GM19455 (cell line): ENCODE measurements around the gene FDCSP.
"Not testable (repeated sequence)": the region's sequence is repeated elsewhere in the genome, so short reads cannot be mapped to it uniquely, and the experiment has no call there.

Source experiments
- ATAC-seq: cut with Tn5 transposase; IDR thresholded peaks from one replicate; pipeline ENCODE4 v1.9.1; 2021; ENCODE audit not compliant: unreplicated experiment

The FDCSP gene

DNA sequence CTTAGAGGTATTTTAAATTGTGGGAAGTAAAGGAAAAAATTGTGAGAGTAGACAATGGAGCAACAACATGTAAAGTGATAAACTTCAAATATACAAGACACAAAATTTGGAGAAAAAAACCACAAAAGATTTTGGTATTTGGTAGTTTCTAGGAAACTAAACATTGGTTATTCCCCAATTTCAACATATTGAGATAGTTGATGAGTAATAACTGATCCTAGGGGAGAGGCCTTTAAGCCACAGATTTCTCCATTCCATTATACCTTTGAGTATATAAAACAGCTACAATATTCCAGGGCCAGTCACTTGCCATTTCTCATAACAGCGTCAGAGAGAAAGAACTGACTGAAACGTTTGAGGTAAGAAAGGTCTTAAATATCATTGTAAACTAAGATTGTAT, at the start of gene FDCSP:
Gene FDCSP (plus strand): TSS at position 301 of the 400 bp plus-strand sequence. CDS start 5,071 bp downstream, outside the sequence.
- no peak for ATAC-seq

- ATAC-seq, result no peak
These were observed 48.8 kb upstream of the FDCSP start for GRCh38 chr4:70177090-70177489.

DNA sequence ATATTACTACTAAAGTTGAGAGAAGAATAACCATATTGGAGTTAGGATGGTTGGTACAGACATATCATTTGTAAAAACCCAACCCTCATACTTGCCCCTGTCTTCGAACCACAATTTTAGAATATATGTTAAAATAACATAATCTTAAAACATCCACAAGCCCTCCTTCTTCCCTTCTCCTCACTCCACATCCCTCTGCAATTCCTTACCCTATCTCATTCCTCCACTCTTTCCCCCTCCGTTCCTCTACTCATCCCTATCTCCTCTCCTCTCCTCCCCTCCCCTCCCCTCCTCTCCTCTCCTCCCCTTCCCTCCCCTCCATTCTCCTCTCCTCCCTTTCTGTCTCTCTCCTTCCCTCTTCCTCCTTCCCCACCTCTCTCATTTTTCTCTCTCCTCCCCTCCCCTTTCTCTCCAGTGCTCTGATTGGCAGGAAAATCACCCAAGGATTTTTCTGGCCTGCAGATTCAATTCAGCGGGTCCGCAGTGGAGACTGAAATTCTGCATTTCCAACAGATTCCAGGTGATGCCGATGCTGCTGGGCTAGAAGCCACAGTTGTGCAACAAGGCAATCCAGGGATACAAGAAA, 47.8 kb upstream of the FDCSP start:
- ATAC-seq, result no peak

- no peak for ATAC-seq
These were observed 46.1 kb upstream of the FDCSP start for GRCh38 chr4:70179811-70180210.

GRCh38 chr4:70181864-70182263, 44.1 kb upstream of the FDCSP start:
- ATAC-seq, result no peak

- ATAC-seq, result no peak
These were observed 43.3 kb upstream of the FDCSP start for GRCh38 chr4:70182517-70183167.

- ATAC-seq, result peak; percentile 78
These were observed 42.6 kb upstream of the FDCSP start for GRCh38 chr4:70183168-70183939.

DNA sequence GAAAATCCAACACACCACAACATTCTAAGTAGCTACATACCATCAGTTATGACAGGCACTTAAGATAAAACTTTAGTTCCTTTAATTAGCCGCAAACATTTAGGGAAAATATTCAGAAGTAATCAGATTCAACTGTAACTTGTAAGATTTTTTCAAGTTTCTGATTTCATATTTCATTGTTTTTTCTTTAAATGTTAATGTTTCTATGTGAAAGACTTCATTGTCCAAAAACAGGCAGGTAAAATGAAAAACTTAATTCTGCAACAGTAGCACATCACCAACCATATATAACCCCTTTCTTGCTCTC, 42.0 kb upstream of the FDCSP start:
- ATAC-seq, result no peak

DNA sequence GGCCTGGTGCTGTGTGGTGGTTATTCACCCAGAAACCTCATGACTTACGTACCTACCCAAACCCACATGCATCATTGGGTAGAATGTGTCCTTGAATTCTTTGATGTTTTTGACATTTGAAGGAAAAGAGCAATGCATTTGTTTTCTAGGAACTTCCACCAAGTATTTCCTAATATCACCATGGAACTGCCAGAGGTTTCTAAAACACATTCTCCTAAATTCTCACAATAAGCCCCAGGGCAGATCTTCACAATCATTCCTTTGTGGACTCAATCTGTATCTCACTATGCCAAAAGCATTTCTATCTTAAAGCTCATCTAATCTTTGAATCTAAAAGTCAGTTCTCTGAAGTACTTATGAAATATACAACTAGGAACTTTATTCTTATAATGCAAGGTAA, 38.7 kb upstream of the FDCSP start:
- no peak for ATAC-seq

DNA sequence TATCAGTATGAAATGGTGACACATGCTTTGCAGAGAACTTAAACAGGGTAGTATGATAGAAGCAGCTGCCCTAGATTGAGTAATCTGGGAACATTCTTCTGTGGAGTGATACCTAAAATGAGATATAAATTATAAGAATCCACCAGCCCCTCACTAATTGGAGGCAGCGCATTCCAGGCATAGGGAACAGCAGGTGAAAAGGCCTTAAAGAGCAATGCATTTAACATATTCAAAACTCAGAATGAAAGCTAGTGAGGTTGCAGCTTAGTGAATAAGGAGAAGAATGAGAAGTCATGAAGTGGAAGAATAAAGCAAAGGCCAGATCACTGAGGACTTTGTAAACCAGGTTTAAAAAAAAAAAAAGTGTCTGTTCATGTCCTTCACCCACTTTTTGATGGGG, 35.3 kb upstream of the FDCSP start:
- ATAC-seq, result no peak

GRCh38 chr4:70191647-70192046, 34.3 kb upstream of the FDCSP start:
- ATAC-seq, result no peak

DNA sequence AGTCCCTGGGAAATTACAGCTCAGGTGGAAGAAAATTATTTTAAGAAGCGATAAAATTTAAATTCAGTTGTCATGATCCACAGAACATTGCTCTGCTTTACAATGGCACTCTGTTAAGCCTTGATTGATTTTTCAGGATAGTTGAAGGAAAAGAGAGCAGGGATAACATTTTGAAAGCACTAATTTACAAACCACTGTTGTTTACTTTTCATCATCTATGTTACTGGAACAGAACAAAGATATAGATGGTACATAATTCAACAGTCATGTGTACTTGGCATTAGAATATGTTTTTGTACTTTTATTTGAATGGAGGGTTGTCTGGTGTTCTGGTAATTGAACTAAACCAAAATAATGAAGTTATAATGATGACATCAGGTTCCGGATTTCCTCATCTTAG, 33.0 kb upstream of the FDCSP start:
- no peak for ATAC-seq

GRCh38 chr4:70195425-70195824, 30.5 kb upstream of the FDCSP start, which contains the start of gene ODAM:
ODAM (plus strand) TSS chr4:70195725; CDS start chr4:70196544, 819 bp downstream.
- no peak for ATAC-seq

DNA sequence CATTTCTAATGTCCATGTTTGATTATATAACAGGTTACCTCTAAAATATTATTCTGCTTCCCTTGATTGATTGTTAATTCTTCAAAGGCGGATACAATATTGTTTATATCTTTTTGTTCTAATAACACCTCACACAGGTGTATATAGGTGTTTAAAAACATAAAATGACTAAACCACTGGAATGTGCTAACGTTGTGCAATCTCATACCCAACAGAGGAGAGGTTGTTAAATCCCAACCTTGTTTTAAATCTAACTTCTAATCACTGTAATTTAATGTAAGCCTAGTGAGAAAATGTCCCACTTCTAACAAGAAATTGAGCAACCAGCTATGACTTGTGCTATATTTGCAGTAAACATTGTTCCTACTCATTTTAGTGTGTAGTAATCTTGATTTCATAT, 29.1 kb upstream of the FDCSP start:
- ATAC-seq, result no peak

DNA sequence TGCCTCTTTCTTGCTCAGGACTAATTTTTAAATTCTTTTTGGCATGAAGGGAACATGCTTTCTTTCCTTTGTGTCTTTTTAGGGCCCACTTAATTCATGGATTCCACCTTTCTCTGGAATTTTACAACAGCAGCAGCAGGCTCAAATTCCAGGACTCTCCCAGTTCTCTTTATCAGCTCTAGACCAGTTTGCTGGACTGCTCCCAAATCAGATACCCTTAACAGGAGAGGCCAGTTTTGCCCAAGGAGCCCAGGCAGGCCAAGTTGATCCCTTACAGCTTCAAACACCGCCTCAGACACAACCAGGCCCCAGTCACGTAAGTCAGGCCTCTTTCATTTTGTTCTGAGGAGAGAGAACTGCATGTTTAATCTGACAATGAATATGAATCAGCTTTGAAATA, 28.1 kb upstream of the FDCSP start:
- no peak for ATAC-seq

DNA sequence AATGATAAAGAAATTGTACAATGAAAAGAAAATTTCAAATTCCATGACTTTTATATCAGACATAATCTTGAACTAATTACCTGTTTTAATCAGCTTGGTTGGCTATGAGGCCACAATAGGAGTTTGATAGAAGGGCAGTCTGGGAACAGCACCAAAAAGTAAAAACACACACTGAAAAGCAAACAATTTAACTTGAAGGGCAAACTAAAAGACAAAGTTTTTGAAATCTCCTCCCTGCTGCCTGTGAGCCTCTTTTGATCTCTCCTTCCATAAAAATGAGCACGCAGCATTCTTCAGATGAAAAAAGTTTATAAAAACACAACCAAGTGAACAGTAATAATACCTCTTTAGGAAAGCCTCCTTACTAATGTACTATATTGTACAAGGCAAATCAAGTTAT, 22.3 kb upstream of the FDCSP start:
- ATAC-seq, result no peak

DNA sequence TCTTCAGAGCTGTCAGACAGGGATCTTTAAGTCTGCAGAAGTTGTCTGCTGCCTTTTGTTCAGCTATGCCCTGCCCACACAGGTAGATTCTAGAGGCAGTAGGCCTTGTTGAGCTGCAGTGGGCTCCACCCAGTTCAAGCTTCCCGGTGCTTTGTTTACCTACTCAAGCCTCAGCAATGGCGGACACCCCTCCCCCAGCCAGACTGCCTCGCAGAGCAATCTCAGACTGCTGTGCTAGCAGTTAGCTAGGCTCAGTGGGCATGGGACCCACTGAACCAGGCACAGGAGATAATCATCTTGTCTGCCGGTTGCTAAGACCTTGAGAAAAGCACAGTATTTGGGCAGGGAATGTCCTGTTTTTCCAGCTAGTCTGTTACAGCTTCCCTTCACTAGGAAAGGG, 13.2 kb upstream of the FDCSP start:
- not testable (repeated sequence) for ATAC-seq

DNA sequence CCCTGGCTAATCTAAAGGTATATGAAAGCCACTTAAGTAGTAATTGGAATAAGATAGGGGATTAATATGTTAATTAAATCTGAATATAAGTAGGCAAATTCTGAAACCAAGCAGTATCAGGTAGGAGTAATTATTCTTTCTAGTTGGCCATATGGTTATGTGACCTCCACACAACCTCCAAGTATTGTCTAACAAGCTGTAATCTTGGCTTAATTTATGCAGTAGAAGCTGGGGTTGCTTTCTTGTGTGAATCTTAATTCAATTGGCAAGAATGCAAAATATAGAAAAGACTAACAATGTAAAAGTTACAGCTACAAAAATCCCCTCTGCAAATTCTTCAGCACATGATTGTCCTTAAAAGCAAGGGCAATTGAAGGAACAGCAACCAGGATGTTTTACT, 9.8 kb upstream of the FDCSP start:
- ATAC-seq, result not testable (repeated sequence)

DNA sequence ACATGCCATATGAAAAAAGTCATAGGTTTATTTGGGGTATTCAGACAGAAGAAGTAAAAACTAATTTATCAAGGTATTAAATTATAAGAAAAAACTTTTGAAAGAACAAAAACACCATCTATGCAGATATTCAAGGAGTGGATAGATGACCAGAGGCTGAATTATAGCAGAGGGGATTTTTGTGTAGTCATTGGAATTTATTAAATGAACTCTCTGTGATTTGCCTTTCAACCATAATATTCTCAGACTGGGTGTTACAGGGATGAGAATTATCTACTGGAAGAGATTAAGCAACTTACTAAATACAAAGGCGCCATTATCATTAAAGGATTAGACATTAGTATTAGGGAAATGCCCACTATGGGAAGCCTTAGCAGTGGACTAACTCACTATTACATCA, 9.4 kb upstream of the FDCSP start:
- not testable (repeated sequence) for ATAC-seq

GRCh38 chr4:70221389-70221788, 4.5 kb upstream of the FDCSP start:
- not testable (repeated sequence) for ATAC-seq

- not testable (repeated sequence) for ATAC-seq
These were observed 4.1 kb upstream of the FDCSP start for GRCh38 chr4:70221818-70222217.

- no peak for ATAC-seq
These were observed 10.2 kb downstream of the FDCSP start for GRCh38 chr4:70236125-70236524.
